Gastroesophageal sphincter (tissue), 4 donors: ENCODE data around the gene CX3CL1. TPM values are rescaled to one million over a fixed set of nuclear protein-coding genes. Genes with fewer than 3 reads are reported as not detected.

Experiments
- ATAC-seq: fragments of 150-250 bp; one replicate; pipeline ENCODE4 v1.9.1; 2016; ENCODE audit warnings: mild to moderate bottlenecking, moderate library complexity
- H3K27ac ChIP-seq, 4 donors: fragments of 200-600 bp; sonication (generic) in 3 of 4; 1 replicate in 3 of 4; 2 replicates in 1 of 4; pipeline ENCODE4 v1.5.1; 2016 to 2019
- H3K27me3 ChIP-seq: fragments of 200-600 bp; sonication (generic); one replicate; pipeline ENCODE4 v1.5.1; 2019
- H3K36me3 ChIP-seq, 2 donors: fragments of 200-600 bp; sonication (generic); one replicate each; pipeline ENCODE4 v1.5.1; 2019; ENCODE audit warnings: control low read depth in 1 of 2
- H3K4me1 ChIP-seq, 3 donors: fragments of 200-600 bp; sonication (generic); 1 replicate in 2 of 3; 2 replicates in 1 of 3; pipeline ENCODE4 v1.5.1; 2016 to 2019; ENCODE audit warnings: control low read depth in 2 of 3
- H3K4me3 ChIP-seq, 2 donors: fragments of 200-600 bp; sonication (generic); one replicate each; pipeline ENCODE4 v1.5.1; 2019; ENCODE audit warnings: mild to moderate bottlenecking in 1 of 2, moderate library complexity in 1 of 2
- H3K9me3 ChIP-seq, 3 donors: fragments of 200-600 bp; sonication (generic); one replicate each; pipeline ENCODE4 v1.5.1; 2017 to 2019; ENCODE audit warnings: control low read depth in 2 of 3
- CTCF ChIP-seq, 4 experiments: fragments of 200-600 bp in 2 of 4; fragments of 450-650 bp in 2 of 4; sonication (generic) in 1 of 4; IDR thresholded peaks; one replicate each; pipeline ENCODE4 v1.5.1; 2017 to 2019; ENCODE audit warnings: antibody characterized with exemption in 4 of 4, mild to moderate bottlenecking in 2 of 4, moderate library complexity in 2 of 4
- EP300 ChIP-seq: sonication (generic); formaldehyde crosslinking; IDR thresholded peaks from one replicate; pipeline ENCODE4 v1.6.1; 2017; ENCODE audit warnings: antibody characterized with exemption, mild to moderate bottlenecking
- POLR2A ChIP-seq, 2 donors: fragments of 450-650 bp; IDR thresholded peaks; one replicate each; pipeline ENCODE4 v1.6.1; 2017; ENCODE audit warnings: antibody characterized with exemption in 2 of 2, mild to moderate bottlenecking in 2 of 2, moderate library complexity in 1 of 2
- POLR2AphosphoS5 ChIP-seq: sonication (generic); formaldehyde crosslinking; IDR thresholded peaks from one replicate; pipeline ENCODE4 v1.6.1; 2017; ENCODE audit warnings: antibody characterized with exemption
- WGBS, 2 donors: methylation state at CpG; one replicate each; pipeline ENCODE4 v1.1.5; 2018; ENCODE audit warnings: low coverage in 1 of 2; 5-methylcytosine and 5-hydroxymethylcytosine counted together
- total RNA-seq, 4 donors: library from RNA; depleted of rRNA; stranded (reverse); fragments of >200 nt; gene quantifications; one replicate each; pipeline ENCODE4 v1.1.0, GENCODE V29; 2016

CX3CL1 gene
- total RNA-seq, 4 donors from 2014 or later: 18.6 to 45.8 (median 30.5) TPM

DNA sequence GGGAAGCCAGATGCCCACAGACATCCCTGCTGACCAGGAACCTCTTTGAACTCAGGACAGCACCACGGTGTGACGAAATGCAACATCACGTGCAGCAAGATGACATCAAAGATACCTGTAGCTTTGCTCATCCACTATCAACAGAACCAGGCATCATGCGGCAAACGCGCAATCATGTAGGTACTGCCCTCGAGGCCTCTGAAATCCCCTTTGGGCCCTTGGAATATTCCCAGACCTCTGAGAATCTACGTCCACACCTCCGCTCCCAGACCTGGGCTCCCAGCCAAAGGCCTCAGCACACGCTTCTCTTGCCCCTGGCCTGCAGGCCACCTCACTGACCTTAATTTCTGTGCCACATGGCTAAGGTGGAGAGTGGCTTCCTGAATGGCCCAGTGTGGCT is 7.3 kb downstream of the CX3CL1 start:
- no peak overlapping the region for H3K4me3 ChIP-seq
- WGBS, 2 donors: 48 to 60% methylated on average over 1 to 8 of the region's 10 CpGs
- TF ChIP-seq EP300: no peak
- TF ChIP-seq POLR2AphosphoS5: no peak
- TF ChIP-seq POLR2A (IDR thresholded peaks at IDR 0.05): no peak
- no peak for TF ChIP-seq CTCF (IDR thresholded peaks at IDR 0.05)
- H3K27ac ChIP-seq: peak overlapping the region in 3 of 4 donors; percentile 62 to 96 (median 68)
- H3K27me3 ChIP-seq: no peaks in the 10 kb centered on the region
- H3K36me3 ChIP-seq: peaks cover 0 to 32% of the 10 kb centered on the region in 2 donors
- no peaks in the 10 kb centered on the region for H3K9me3 ChIP-seq
- ATAC-seq: no peak
- peaks cover 0 to 98% (median 30%) of the 10 kb centered on the region in 3 donors for H3K4me1 ChIP-seq

- WGBS, 2 donors: 50 to 72% methylated on average over 2 to 3 of the region's 8 CpGs
- peaks cover 0 to 93% (median 34%) of the 10 kb centered on the region in 3 donors for H3K4me1 ChIP-seq
These were observed 8.6 kb downstream of the CX3CL1 start for GRCh38 chr16:57380671-57381462.

DNA sequence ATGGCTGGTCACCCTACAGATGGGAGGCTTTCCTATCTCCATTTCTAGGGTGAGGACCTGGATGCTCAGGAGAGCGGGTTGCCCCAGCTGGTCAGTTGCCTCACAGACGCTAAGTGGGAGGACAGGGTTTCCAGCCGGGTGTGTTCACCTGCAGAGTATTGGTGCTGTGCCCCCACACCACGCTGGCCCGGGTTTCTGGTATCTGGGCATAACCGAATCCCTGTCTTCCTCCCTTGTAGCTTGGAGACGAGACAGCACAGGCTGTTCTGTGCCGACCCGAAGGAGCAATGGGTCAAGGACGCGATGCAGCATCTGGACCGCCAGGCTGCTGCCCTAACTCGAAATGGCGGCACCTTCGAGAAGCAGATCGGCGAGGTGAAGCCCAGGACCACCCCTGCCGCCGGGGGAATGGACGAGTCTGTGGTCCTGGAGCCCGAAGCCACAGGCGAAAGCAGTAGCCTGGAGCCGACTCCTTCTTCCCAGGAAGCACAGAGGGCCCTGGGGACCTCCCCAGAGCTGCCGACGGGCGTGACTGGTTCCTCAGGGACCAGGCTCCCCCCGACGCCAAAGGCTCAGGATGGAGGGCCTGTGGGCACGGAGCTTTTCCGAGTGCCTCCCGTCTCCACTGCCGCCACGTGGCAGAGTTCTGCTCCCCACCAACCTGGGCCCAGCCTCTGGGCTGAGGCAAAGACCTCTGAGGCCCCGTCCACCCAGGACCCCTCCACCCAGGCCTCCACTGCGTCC is 9.7 kb downstream of the CX3CL1 start:
- Histone ChIP-seq H3K4me1 (peaks cover 0 to 94% (median 39%) of the 10 kb centered on the region in 3 donors), H3K27ac (peak overlapping the region in 3 of 4 donors; percentile 62 to 96 (median 68)), H3K36me3 (peaks cover 0 to 32% of the 10 kb centered on the region in 2 donors), H3K4me3 (no peak overlapping the region), H3K9me3 (no peaks in the 10 kb centered on the region), H3K27me3 (no peaks in the 10 kb centered on the region)
- TF ChIP-seq EP300: no peak
- TF ChIP-seq CTCF (IDR thresholded peaks at IDR 0.05): no peak
- no peak for TF ChIP-seq POLR2AphosphoS5
- no CpG with 5 or more reads among the region's 35 CpGs for whole genome bisulfite sequencing, 2 donors
- ATAC-seq: no peak

More at GRCh38 chr16:57380671-57381462, 8.6 kb downstream of the CX3CL1 start:
- H3K9me3 ChIP-seq: no peaks in the 10 kb centered on the region
- H3K27me3 ChIP-seq: no peaks in the 10 kb centered on the region
- TF ChIP-seq CTCF (IDR thresholded peaks at IDR 0.05): no peak
- no peak for TF ChIP-seq EP300
- TF ChIP-seq POLR2AphosphoS5: no peak
- TF ChIP-seq POLR2A (IDR thresholded peaks at IDR 0.05): no peak
- ATAC-seq: no peak
- peaks cover 0 to 32% of the 10 kb centered on the region in 2 donors for H3K36me3 ChIP-seq
- H3K27ac ChIP-seq: peak overlapping the region in 3 of 4 donors; percentile 62 to 96 (median 68)
- H3K4me3 ChIP-seq: no peak overlapping the region

GRCh38 chr16:57382535-57383275 is 10.4 kb downstream of the CX3CL1 start:
- Histone ChIP-seq H3K36me3 (peaks cover 0 to 32% of the 10 kb centered on the region in 2 donors), H3K4me1 (peaks cover 0 to 87% (median 33%) of the 10 kb centered on the region in 3 donors), H3K27ac (peak overlapping the region in 3 of 4 donors; percentile 62 to 96 (median 68)), H3K27me3 (no peaks in the 10 kb centered on the region), H3K4me3 (no peak overlapping the region), H3K9me3 (no peaks in the 10 kb centered on the region)
- TF ChIP-seq POLR2A (IDR thresholded peaks at IDR 0.05) (no peak), POLR2AphosphoS5 (no peak), CTCF (IDR thresholded peaks at IDR 0.05) (no peak), EP300 (no peak)
- no CpG with 5 or more reads among the region's 16 CpGs for WGBS, 2 donors
- ATAC-seq: no peak
